ENCODE data around the gene RNF157.

The RNF157 gene

DNA sequence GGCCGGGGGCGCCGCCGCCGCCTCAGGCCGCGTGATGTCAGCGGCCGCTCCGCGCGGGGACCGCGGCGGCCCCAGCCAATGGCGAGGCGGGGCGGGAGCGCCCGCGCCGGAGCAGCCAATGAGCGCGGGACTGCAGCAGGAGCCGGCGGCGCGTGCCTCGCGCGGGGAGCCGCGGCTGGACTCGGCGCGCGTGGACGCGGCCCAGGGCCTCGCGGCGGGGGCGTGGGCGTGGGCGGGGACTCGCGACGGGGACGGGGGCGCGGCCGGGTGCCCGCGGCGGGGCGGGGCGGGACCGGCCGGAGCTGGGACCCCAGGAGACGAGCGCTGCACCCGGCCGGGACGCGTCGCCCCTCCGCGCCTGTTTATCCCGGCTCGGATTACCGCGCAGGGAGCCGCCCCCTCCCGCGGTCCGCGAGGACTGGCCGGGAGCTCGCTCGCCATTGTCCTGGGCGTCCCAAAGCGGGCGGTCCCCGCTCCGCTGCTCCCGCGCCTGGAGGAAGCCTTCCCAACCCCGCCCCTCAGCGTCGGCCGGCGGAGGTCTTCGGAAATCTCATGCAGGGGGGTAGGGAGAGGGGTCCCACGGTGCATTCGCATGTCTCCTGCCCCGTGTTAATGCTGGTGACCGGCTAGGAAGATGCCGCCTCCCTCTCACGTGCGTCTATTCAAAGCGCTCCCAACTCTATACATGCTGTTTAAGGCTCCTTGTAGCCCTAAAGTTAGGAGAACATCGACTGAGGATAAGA, at the start of gene RNF157:
TSS of gene RNF157 (minus strand) at position 33 of the 743 bp plus-strand sequence. CDS start 253 bp downstream, outside the sequence.
- peak; percentile 29 for DNase-seq (ENCODE audit: low spot score)

DNA sequence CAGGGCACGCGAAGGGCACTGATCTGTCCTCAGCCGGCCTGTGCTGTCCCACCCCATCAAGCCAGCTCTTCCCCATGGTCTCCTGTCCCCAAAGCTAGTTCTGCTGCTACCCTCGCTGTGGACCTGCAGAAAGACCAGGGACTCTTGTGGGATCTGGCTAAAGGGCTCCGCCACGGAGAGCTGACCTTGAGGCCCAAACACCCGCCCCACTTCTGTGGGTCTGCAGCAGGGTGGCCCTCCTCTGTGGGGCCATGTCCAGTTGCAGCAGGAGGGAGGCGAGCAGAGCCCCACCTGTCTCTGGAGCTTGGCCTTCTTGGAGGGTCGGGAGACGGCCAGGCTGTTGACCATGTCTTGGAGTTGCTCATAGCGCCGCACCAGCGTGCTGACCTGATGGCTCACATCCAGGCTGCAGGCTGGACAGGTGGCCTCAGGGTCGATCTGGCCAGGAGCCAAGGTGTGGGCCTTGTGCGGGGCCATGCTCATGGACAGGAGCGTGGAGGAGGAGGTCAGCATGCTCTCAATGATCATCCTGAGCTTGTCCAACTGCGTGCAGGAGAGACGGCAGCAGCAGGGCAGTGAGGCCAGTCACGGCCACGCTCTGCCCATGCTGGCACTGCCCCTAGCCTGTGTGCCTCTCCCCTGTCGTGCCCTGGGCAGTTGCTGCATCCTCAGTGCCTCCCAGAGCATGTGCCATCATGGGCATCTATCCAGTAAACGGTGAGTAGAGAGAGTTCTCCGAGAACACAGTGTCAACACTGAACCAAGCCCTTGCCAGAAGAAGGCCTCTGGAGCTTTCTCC, 41.5 kb upstream of the RNF157 start:
- no peak for DNase-seq (ENCODE audit: low spot score)

DNA sequence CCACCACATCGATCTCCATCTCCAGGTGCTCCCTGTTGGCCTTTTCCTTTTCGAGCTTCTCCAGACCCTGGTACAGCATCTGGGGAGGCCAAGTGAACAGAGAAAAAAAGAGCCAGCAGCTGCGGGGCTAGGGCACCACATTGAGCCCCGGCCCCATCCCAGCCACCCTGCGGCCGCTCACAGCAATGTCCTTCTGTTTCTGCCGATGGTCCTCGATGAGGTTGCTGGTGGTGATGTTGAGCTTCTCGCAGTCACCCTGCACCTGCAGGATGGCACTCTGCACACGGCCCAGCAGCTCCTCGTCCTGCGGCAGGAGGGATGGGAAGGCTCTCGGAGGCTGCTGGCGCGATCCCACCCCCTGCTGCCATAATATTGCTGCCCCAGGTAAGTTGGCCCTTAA, 40.4 kb upstream of the RNF157 start:
- no peak for DNase-seq (ENCODE audit: low spot score)

DNA sequence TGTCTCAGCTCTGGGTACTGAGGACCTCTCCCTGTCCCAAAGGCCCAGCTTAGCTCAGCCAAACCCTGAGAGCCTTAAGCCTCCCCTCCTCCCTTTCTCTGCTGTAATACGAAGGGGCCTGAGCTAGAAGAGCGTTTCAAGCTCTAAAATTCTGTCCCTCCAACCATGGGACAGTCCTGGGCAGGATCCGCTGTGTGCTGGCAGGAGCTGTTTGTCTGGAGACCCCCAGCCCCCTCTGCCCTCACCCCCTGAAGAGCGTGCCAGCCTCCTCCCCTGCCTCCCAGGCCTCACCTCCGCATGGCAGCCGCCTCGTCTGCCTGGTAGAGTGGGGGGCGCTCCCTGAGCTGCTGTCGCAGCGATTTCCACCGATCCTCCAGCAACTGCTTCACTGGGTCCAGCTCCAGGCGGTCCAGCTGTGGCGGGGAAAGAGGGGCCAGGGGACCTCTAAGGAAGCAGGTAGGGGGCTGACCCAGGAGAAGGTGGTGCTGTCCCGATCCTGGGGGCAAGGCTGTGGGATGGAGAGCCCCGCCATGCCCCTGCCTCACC, 39.5 kb upstream of the RNF157 start:
- no peak for DNase-seq (ENCODE audit: low spot score)

DNA sequence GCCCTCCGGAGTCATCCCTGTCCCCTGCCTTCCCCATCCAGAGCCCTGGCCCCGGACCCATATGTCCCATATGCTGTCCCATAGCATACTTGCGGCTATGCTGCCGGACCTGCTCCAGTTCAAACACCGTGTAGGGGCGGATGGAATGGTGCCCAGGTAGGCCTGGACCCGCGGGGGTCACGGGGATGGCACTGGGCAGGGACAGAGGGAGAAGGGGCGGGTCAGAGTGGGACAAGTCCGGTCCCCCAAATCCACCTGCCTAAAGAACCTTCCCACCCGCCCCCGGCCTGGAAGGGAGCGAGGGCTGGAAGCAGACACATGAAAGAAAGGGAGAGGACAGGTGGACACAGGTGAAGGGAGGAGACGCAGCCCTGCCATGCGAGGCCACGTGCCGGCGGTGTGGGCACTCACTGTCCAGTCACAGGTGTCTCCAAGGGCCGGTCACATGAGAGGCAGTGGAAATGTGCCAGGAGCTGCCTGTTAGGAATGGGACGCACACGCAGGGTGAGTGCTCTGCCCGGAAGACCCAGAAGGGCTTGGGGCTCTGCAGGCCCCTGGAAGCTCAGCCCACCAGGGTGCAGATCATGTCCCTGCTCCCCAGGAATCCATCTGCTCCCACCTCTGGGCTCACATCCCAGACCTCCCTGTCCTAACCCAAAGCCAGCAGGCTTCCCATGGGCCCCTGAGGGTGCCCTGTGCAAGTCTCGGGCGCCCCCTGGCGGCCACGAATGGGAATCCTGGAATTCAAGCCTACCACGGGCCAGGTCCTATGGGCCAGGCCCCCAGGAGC, 38.9 kb upstream of the RNF157 start:
- peak; percentile 82 for DNase-seq (ENCODE audit: low spot score)

DNA sequence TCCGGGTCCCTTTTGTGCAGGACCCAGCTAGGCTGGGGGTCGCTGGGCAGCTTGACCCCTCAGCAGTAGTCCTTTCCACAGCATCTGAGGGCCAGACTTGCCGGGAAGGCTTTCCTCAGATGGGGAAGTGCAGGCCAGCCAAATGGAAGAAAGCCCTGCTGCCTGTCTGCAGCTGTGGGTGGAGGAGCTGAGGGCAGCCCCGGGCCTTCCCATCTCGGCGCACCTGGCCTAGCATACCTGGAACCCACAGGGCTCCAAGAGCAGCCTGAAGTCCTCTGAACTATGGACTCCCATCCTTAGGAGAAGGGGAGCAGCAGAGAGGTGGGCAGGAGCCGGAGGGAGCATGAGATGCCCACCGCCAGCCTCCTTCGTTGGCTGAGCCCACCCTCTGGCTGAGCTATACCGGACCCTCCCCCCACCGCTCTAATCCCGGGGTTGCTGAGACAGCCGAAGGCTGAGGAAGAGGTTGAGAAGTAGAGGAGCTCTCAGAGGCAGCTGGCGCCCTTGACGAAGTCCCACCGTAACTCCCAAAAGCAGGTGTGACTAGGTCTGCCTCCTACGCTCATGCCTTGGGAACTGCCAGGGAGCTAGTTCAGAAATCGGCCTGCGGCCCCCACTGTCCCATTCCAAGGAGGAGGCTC, 38.1 kb upstream of the RNF157 start:
- DNase-seq (ENCODE audit: low spot score) = no peak

DNA sequence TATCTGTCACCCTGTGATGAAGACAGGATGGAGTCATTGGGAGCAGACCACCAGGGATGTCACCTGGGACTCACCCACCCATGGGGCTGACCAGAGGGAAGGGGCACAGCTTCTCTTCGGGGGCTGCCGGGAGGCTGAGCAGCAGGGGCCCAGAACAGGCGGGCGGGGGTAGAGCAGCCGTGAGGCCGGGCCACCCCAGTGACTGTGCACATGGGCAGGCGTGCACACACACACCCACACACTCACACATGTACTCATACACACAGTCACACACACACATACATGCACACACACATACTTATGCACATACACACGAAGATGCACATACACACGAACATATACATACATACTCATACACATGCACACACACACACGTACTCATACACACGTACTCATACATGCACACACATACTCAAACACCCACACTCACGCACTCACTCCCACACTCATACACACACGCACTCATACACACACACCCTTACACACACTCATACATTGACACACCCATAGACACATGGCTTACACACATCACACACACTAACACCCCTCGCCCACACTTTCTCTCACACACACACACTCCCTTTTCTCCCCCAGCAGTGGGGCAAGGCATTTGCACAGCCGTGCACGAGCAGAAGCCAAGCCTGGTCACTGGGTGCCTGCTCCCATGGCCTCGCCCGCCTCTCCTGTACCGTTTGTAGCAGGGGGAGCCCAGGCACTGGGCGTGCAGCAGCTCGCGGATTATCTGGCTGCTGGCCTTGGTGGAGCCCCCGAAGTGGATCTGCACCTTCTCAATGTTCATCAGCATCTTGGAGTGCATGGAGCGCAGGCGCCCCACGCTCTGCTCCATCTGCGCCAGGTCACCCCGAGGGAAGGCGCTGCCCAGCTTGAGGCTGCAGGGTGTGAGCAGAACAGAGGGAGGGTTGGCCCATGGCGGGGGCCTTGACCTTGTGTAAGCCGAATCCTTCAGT, 37.3 kb upstream of the RNF157 start:
- no peak for DNase-seq (ENCODE audit: low spot score)

DNA sequence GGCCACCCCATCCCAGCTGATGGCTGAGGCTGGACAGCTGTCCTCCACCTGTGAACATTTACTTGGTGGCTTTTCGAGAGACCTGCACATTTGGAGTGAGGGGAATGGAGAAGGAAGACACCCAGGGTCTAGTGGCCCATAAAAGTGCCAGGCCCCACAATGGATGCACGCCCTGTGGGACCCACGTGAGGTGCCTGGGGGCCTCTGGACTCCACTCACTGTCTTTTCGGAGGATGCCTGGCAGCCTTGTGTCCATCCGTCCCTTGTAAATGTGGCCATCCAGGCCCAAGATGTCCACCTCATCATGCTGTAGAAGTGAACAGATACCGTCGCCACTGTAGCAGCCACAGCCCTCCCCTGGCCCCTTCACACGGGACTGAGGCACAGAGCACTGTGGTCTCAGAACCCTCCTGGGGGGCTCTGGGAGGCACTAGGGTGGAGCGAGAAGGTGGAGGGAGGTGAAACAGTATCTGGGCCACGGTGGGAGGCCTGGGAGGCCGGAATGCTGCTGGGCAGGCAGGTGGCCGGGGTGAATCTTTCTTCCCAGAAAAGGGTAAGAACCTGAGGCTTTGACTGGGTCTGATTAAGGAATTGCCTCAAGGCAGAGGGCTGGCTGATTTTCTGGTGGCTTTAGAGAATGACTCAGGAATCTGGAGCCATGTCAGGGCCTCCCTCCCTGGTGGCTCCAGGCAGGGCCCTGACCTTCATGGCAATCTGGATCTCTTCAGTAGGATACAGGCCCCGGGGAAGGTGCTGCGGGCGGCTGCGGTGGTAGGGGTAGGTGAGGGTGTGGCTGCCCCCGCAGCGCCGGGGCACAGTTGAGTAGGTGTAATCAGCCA, 36.4 kb upstream of the RNF157 start:
- peak; percentile 40 for DNase-seq (ENCODE audit: low spot score)

DNA sequence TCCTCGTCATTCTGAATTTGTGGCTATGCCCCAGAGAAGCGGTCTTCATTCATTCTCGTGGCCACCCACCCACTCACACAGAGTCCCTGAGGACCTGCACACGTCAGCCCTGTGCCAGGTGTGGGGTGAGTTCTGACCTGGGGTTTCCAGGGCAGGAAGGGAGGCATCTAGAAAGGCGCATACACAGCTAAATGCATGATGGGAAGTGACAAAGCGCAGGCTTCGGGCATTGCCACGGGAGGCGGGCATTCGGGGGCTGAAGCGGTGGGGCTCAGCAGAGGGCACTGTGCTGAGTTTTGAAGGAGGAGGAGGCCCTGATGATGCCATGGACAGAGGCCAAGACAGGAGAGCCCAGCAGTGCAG, 35.8 kb upstream of the RNF157 start:
- DNase-seq (ENCODE audit: low spot score) = no peak

DNA sequence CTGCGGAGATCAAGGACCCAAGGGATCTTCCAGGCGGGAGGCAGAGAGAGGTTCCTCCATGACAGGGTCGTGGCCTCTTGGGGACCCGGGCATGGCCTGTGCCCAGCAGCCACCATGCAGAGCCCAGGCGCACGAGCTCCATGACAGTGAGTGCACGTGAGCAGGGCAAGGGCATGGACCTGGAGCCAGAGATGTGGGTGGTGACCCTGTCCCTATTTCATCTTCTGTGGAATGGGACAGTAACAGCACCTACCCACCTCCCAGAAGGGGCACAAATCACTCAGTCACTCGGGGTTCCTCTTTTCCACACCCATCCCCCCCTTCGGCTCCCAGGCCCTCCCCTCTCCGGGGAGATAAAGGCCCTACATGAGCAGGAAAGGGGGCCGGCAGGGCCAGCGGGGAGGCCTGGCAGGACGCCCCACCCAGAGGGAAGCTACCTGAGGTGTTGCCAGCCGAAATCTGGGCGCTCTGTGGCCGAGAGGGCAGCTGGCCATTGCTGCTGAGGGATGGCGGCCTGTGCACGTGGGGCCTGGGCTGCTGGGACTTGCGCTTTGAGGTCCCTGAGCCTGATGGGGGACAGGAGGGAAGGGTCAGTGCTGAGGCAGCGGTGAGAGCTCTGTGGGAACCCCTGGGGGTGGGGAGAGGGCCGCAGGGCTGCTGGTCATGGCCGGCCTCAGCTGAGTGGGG, 35.2 kb upstream of the RNF157 start:
- no peak for DNase-seq (ENCODE audit: low spot score)

DNA sequence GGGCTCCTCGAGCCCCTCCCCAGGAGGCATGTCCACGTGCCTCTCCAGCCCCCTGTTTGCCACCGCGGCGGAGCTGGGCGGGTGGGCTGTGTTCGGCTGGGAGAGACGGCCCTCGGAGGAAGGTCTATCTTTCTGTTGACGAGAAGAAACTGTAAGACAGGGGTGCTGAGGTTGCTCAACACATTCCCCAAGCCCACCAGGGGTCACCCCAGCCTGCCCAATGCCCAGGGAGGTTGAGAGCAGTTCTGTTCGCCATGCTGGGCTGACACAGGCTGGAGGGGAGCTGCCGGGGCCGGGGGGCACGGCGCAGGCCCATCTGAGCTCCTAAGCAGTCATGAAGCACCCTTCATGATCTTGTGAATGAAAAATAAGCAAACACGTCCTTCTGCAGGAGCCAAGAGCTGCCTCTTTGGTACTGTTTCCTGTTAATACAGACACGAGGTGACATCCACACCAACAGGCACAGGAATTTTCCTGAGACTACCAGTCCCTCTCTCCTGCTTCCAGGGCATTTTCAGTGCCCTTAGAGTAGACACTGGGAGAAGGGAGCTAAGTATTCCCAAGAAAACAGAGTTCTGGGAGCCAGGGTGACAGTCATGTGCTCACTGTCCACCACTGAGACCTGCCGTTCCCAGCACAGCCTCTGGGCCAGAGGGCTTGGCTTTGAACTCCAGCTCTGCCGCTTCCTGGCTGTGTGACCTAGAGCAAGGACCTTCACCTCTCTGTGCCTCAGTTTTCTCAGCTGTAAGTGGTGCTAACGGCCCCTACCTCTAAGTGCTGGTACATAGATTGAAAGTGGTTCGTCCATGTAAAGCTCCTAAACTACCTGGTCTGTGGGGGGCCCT, 34.0 kb upstream of the RNF157 start:
- DNase-seq (ENCODE audit: low spot score) = no peak

DNA sequence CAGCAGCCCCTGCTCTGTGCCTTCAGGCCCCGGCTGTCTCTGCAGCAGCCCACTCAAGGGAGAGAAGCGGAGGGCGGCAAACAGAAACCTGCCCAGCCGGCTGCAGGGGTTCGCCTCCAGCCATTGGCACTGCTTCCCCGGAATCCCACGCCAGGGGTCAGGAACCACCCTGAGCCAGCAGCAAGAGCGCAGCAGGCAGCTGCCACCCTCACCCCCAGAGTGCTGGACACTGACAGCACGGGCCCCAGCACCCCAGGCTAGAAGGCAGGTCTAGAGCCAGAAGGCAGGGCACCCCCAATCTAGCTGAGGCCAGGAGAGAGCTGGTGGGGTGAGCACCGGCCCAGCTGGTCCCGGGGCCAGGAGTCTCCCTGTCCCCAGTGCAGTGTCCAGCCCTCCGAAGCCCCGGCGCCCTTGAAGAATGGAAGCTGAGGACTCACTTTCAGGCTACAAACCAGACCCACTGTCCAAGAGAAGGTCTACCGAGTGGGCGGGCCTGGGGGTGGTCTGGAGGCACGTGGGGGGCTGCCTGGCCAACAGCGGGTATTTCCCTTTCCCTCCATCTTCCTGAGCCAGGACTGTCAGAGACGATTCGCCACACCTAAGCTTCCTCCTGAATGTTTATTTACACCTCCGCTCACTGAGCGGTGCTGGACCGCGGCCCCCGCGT, 33.3 kb upstream of the RNF157 start:
- no peak for DNase-seq (ENCODE audit: low spot score)

DNA sequence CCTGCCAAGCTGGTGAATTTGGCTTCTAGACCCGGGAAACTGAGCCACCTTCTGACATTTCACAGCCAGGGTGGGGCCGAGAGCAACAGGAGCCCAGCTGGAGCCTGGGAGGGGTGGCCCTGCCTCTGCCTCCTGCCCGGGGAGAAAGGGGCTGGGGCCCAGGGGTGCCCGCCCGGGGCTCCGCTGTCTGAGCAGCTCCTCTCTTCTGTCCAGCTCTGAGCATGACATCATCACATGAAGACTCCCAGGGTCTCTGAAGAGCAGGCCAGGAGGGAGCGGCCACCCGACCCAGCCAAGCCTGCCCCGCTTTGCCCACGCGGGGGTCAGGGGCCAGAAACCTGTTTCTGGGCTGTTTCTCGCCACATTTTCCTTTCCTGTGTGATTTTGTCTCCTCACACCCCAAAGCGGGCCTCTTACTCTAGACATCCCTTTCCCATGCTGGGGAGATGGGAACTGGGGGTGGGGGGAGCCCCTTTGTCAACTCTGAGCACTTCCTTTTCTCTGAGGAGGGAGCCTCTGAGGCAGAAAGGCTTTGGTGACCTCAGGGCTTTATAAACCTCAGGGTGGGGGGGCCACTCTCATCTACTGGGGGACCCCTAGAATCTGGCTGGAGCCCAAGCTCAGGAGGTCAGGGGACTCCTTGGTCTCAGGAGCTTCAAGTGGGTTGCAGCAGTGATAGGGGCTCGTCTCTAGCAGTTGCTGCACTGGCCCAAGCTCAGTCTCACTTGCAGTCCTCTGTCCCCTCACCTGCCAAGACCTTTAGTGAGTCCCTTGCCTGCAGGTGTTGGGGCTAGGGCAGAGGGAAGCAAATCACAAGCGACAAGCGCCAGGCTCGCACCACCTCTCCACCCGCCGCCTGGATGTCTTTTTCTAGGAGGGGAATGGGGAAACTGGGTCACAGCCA, 32.5 kb upstream of the RNF157 start:
- DNase-seq (ENCODE audit: low spot score) = no peak

DNA sequence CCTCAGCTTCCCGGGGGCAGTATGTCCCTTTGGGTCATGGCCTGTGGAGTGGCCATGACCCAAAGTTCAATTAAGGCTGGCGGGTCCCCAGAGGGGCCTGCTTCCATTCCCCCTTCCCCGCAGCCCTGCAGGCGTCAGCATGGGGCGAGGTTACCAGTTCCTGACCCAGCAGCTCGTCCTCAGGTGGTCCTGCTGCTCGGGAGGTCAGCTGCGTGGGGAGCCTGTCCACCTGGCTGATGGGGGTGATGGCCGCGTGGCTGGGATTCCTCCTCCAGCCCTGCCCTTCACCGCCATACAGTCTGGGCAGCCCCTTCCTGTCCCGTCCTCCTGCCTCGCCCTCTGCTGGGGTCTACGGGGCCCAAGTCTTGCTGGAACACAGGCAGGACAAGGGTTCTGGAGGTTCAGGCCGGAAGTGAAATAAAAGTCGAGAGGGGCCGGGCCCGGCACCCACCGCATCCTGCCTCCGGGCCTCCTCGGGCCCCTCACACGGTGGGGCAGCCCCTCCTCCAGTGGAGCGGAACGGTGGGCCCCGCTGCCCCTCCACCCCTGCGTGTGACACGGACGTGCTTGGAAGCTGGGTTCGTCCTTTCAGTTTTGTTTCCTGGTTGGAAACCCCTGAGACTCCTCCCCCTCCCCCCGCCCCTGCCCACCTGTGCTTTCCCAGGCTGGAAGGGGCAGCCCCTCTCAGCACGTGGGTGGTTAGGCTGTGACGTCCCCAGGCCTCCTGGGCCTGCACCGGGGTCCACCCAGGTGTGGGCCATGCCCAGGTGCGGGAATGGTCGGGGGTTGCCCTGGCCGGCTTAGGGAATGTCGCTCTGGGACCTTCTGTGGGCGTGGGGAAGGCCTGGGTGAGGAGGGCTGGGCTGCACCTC, 31.6 kb upstream of the RNF157 start:
- peak; percentile 63 for DNase-seq (ENCODE audit: low spot score)

All from kidney tubule cell (primary cell).